Right forelimb (tissue), 1 donor: ENCODE measurements around the gene MAPK1.
"Not testable (repeated sequence)": the region's sequence is repeated elsewhere in the genome, so short reads cannot be mapped to it uniquely, and the experiment has no call there.

Experiments used
- DNase-seq: peaks from one replicate; pipeline ENCODE4 v3.0.0-alpha.2; 2018

The MAPK1 gene

DNA sequence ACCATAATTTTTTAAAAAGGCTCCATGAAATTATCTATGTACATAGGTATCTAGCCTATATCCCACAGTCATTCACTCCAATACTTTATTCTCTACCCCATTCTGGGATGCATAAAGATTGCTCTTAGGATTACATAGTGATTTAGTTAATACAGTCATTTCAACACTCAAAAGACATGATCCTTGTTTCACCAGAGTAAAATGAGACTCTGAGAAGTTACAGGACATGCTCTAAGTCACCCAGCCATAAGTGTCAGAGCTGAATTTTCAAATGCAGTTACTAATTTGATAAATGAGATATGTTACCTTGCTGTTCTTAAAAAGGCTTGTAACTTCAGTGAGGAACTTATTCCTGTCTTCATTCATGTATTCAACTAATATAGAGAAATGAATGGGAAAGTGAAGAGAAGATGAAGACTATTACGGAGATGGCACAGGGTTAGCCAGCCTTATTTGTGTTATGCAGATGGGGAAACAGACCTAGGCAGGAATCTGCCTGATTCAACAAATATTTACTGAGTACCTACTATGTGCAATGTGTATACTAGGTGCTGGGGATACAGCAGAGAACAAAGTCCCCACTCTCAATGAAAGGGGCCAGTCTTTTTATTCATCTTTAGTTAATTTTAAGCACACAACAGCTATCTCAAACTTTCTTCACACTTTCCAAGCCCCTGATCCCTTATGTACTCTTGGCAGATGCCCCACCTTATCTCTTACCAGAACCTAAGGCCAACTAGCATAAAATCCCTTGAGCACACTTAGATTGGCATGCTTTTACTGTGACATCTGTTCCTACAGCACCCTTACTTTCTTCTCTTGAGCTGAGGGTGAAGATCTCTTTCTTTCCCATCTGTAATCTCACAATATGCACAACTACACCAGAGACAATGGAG is 21.6 kb downstream of the MAPK1 start:
- DNase-seq = no peak

DNA sequence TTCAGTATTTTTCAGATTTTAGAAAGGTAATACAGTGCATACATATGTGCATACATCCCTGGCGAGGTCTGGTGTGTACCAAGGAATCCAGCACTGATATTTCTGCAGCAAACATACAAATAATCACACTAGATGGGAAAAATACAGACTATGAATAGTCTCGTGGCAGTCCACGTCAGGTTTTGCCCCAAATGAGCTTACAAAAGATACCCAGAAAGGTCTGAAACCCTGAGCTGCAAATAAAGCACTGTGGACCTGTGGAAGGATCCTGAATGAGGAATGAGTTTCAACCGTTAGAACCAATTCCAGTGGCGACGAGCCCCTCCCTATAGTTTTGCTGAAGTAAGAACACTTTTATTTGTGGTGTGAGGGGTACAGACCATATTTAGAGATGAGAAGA is 24.5 kb downstream of the MAPK1 start:
- DNase-seq = no peak

DNA sequence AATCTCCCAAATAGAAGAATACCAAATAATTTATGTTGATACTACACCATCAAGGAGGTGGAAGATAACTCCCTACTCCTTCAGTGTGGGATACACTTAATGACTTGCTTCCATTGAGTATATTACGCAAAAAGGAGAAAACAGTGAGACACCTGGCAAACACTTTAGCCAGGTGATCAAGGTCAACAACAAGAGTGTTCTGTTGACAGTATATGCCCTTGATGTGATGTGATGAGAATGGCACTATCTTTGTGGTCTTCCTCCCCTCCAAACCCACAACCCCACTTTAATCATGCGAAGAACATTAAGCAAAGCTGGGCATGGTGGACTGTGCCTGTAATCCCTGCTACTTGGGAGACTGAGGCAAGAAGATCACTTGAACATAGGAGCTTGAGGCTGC is 26.0 kb downstream of the MAPK1 start:
- no peak for DNase-seq

DNA sequence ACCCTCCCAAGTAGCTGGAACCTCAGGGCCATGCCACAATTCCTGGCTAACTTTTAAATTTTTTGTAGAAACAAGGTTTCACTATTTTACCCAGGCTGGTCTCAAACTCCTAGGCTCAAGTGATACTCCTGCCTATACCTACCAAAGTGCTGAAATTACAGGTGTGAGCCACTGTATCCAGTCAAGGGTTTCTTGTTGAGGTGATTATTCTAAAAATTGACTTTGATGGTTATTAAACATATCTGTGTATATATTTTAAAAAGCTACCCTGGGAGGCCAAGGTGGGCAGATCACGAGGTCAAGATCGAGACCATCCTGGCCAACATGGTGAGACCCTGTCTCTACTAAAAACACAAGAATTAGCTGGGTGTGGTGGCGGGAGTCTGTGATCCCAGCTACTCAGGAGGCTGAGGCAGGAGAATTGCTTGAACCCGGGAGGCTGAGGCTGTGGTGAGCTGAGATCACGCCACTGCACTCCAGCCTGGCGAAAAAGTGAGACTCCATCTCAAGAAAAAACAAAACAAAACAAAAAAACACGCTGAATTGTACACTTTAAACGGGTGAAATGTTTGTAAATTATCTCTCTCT is 27.1 kb downstream of the MAPK1 start:
- no peak for DNase-seq

DNA sequence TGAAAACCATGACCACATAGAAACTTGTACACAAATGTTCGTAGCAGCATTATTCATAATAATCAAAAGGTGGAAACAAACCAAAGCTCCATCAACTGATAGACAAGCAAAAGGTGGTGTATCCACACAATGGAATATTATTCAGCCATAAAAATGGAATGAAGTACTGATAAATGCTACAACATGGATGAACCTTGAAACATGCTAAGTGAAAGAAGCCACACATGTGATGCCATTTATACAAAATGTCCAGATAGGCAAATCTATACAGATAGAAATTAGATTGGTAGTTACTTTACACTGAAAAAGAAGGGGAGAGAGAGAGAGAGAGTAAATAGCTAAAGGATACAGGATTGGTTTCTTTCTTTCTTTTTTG is 27.7 kb downstream of the MAPK1 start:
- DNase-seq = no peak

DNA sequence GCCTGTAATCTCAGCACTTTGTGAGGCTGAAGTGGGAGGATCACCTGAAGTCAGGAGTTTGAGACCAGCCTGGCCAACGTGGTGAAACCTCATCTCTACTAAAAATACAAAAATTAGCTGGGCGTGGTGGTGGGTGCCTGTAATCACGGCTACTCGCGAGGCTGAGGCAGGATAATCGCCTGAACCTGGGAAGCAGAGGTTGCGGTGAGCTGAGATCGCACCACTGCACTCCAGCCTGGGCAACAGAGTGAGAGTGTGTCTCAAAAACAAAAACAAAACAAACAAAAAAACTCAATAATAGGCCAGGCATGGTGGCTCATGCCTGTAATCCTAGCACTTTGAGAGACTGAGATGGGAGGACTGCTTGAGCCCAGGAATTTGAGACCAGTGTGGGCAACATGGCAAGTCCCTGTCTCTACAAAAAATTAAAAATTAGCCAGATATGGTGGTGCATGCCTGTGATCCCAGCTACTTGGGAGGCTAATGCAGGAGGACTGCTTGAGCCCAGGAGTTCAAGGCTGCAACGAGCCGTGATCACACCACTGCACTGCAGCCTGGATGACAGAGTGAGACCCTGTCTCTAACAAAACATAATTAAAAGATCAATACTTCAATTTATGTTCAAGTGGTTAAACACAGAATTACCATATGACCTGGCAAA is 28.2 kb downstream of the MAPK1 start:
- DNase-seq = not testable (repeated sequence)

DNA sequence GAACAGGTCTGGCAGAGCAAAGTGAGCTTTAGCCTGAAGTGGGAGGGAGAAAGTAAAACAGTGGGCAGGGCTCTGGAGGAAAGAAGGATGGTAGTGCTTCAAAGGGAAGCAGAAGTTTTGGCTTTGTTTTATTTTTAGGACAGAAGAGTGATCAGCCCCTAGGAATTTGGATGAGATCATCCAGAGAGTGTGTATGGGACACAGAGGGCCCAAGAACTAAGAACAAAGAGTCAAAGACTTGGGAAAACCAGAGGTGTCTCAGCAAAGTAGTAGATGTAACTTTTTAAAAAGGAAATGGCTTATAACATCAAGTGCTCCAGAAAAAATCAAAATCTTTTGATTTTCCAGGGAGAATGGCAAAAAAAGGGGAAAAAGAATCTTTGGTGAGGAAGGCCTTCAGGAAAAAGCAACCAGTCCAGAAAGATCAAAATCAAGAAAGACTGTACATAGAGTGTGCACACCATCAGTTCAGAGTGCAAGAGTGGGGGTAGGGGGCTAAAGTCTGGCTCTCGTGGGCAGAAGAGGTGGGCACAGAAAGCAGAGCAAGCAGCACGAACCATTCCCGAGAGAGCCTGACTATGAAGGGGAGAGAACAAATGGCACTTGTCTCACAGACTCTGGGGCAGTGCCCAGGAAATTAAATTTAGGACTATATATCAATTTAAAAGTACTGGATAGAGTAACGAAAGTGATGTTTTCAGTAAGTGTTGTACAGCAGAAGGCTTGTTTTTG is 30.0 kb downstream of the MAPK1 start:
- no peak for DNase-seq

DNA sequence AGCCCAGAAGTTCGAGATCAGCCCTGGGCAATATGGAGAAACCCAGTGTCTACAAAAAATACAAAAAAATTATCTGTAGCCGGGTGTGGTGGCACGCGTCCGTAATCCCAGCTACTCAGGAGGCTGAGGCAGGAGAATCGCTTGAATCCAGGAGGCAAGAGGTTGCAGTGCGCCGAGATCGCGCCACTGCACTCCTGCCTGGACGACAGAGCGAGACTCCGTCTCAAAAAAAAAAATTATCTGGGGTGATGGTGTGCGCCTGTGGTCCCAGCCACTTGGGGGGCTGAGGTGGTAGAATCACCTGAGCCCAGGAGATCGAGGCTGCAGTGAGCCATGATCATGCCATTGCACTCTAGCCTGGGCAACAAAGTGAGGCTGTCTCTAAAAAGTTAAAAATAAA is 31.0 kb downstream of the MAPK1 start:
- not testable (repeated sequence) for DNase-seq

DNA sequence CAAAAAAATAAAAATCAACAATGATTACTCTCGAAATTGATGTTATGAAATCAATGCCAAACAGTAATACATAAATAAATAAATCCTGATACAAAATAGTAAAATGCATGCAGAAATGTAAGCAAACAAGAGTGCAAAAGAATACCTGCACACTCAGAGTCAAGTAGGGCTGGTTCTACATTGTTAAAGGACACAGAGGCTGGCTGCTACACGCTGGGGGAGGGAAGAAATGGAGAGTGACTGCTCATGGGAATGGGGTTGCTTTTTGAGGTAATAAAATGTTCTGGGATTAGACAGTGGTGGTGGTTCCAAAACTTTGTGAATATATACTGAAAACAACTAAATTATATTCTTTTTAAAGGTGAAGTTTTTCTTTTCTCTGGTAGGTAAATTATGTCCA is 32.1 kb downstream of the MAPK1 start:
- DNase-seq = no peak

DNA sequence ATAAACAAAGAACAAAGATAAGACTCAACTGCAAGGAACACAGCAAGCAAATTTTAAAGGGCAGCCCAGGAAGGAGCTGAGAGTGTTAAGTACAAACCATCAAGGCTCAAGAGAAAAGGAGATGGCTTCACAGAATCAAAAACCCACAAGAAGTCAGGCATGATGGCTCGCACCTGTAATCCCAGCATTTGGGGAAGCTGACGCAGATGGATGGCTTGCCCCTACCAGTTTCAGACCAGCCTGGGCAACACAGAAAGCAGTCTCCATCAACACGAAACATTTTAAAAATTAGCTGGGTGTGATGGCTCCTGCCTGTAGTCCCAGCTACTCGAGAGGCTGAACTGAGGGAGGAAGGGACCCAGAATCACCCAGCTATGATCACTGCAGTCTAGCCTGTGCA is 32.6 kb downstream of the MAPK1 start:
- no peak for DNase-seq

DNA sequence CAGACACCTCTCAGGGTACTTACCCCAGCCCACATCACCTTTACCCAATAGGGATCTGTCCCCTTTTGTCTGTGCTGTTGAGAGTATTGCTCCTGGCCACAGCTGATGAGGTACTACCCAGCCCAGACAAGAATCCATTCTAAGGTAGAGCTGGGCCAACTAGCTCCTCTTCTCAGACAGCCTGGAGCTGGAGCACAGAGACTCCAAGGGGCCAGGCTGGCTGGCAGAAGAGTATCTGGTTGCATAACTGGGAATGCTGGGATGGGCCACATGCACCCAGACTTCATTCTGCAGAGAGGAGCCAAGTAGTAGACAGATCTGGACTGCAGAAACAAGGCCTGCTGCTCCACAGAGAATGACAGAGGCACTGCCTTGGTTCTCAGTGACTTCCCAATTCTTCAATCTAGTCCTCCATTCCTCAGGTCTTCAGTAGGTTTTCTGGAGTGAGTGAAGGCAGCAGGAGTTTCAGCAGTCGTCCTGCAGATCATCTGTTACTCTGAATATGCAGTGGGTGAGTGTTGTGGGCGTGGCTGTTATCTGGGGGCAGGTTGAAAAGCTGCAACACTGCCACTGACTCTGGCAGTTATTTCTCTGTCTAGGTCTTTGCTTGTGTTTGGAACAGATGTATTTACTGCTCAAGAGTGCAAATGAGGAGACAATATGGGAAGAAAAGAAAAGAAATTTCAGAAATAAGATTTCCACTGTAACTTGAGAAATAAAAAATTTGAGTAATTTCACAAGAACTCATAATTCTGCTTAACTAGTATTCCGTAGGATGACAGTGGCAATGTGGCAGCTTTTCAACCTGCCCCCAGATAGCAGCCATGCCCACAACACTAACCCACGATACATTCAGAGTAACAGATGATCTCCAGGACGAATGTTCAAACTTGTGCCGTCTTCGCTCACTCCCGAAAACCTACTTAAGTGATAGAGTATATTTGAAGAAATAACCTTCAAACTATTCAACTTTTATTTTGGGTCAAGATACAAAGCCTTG is 34.9 kb downstream of the MAPK1 start:
- no peak for DNase-seq

DNA sequence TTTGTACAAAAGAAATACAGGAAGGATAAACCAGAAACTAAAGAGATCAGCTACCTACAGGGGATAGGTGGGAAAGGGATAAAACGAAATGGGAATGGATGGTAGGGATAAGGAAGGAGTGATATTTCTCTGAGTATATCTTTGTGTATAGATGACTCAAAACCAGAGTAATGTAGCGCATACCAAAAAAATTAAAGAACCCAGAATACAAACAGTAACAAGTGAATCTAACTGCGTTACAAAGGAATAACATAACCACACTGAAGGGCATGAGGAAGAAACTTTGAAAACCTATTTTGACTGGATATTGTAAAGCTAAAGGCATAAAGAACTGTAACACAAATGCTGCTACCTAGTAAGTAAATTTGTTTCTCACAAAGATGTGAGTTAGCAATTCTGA is 37.9 kb downstream of the MAPK1 start:
- no peak for DNase-seq

DNA sequence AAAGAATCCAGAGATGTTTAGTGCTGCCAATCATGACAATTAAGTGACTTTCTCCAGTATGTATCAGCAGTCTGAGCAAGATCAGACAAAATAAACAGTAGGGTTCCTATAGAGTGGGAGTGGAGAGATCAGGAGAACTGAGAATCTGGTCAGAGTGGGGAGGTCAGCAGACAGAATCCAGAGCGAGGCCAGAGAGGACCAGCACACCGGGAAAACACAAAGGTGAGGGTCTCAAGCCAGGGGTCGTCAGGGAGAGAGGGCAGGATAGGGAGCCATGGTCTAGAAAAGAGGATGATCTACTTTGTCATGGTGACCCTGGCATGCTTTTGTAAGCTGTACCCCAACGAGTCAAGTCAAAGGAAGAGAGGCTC is 39.2 kb downstream of the MAPK1 start:
- DNase-seq = no peak

DNA sequence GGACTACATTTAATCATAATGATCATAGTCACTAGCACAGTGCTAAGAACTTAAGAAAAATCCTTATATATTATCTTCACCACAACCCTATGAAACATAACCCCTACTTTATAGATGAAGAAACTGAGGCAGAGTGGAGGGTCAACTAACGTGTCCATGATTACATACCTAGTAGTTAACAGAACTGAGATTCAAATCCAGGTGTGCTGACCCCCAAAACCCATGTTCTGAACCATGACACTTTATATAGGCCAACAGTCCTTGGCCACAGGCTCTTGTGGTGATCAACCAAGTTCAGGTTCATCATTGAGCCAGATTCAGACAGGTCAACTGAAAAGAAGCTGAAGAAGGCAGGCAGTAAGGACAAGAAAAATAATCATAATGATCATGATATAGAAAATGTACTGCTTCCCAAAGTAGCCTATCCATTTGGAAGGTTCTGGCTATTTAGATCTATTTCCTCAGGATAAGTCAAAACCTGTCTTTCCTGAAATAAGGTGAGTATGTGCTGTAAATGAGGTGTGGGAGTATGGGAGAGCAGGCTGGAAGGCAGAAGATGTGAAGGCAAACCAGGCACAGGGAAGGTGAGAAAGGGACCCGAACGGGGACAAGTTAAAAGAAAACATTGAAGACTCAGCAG is 39.7 kb downstream of the MAPK1 start:
- no peak for DNase-seq

DNA sequence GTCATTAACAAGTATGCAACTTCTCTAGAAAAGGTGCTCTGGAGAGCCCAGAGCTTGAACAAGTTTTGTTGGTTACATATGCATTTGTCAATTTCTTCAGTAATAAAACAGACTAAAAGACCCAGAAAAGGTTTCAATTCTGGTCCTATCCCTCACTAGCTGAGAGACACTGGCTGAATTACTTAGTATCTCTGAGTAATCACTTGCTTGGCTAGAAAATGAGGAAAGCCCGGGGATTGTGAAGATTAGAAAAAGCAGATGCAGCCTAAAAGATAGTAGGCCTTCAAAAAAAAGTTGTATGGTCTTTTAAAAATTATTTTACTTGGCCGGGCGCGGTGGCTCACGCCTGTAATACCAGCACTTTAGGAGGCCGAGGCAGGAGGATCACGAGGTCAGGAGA is 41.2 kb downstream of the MAPK1 start:
- no peak for DNase-seq

DNA sequence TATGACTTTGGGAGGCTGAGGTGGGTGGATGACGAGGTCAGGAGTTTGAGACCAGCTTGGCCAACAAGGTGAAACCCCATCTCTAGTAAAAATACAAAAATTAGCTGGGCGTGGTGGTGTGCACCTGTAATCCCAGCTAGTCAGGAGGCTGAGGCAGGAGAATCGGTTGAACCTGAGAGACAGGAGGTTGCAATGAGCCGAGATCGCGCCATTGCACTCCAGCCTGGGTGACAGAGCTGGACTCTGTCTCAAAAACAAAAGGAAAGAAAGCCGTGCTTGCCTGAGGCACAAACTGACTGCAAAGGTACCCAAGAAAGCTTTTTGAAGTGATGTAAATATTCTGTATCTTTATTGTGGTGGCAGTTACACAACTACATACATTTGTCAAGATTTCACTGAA is 42.5 kb downstream of the MAPK1 start:
- DNase-seq = not testable (repeated sequence)

DNA sequence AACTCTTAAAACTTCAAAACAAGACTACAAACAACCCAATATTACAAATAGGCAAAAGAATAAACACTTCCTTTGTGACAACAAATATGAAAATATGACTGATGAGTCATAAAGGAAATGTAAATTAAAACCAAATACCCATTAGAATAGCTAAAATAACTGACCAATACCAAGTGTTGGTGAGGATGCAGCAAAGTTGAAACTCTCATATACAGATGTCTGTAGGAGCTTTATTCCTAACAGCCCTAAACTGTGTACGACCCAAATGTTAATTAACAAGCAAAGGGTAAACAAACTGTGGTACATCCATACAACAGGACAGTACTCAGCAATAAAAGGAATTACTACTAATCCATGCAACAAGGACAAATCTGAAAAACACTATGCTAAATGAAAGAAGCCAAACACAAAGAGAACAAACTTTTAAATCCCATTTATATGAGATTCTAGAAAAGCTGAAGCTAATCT is 43.0 kb downstream of the MAPK1 start:
- no peak for DNase-seq

DNA sequence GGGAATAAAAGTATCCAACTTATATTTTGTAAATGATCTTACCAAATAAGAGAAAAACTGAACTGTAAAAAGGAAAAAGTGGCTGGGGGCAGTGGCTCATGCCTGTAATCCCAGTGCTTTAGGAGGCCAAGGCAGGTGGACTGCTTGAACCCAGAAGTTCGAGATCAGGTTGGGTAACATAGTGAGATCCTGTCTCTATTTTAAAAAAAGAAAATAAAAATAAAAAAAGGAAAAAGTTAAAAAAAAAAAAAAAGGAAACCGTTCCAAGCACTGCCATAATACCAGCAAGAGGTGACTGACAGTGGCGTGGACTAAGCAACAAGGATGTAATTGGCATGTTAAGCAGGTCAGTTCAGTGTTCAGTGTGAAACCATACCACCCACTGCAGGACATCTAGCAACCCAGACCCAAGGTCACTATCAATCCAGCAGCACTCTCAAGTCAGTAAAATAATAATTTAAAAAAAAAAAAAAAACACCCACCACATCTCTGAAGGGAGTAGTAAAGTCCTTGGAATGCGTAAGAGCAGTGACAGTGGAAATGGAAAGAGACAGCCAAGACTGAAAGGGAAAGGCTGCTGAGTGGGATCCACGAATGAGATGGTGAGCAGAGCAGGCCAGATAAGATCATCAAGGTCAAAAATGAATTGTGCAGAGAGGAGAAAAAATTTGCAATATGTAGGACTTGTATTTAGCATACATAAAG is 43.6 kb downstream of the MAPK1 start:
- no peak for DNase-seq

DNA sequence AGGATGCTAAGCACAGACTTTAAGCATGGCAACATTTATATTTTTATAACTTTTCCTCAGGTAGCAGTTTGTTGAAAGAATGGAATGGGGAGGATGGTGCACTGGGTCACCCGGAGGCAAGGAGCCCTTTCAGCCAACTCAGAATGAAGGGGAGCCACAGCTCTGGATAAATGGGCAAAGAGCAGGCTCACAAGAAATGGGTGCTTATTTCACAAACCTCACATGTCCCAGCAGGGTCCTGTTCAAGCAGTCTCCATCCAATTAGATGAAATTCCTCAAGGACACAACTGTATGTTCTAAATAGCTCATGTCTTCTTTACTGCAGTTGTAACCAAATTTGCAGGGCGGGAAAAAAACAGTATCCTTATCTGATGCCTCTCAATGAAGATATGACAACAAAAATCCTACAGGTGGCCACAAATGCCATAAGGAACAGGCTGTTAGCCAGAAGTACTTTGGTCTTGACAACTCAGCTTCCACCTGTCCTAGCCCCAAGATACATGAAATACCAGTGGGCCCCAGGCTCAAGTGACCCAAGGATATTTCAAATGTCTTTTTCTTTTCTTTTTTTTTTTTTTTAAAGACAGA is 48.2 kb downstream of the MAPK1 start:
- DNase-seq = no peak

DNA sequence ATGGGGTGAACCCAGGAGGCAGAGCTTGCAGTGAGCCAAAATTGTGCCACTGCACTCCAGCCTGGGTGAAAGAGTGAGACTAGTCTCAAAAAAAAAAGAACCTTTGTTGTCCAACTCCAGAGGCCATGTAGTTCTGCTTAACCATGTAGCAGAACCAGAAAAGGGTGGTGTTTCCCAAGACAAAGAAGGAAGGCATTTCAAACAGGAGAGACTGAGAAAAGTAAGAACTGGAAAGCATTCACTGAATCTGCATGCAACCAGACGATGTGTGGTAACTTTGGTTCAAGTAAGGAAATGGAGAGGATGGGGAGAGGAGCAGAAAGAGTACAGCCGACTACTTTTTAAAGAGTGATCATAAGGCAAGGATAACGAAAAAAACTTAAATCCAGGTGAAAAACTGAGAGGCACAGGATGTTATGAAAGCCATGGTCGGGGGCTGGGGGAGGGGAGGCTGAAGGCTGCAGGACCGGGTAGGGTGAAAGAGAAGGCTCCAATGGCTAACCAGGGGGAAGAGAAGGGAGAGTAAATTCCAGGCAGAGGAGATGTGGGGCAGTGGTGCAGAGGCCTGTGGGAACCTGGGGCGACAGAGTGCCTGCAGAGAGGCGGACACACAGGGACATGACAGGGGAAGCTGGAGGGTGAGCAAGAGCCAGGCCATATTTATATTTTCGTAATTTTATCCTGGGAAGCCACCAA is 48.8 kb downstream of the MAPK1 start:
- no peak for DNase-seq
